Measurements from ENCODE around the gene EFCAB9.
"Not testable (repeated sequence)": the region's sequence is repeated elsewhere in the genome, so short reads cannot be mapped to it uniquely, and the experiment has no call there.

Gene EFCAB9

GRCh38 chr5:172150514-172151425 is 43.2 kb upstream of the EFCAB9 start:
- H2AFZ ChIP-seq = no peak overlapping the region

GRCh38 chr5:172151661-172152210 is 42.2 kb upstream of the EFCAB9 start:
- no peaks in the 10 kb centered on the region for H3K27me3 ChIP-seq (ENCODE audit: control insufficient read depth, insufficient read depth, low read length)
- H3K36me3 ChIP-seq (ENCODE audit: control insufficient read depth, insufficient read depth, low read length) = no peaks in the 10 kb centered on the region
- H3K4me2 ChIP-seq (ENCODE audit: low read length) = no peak overlapping the region
- H2AFZ ChIP-seq = no peak overlapping the region
- H3K79me2 ChIP-seq = no peaks in the 10 kb centered on the region
- H3K4me1 ChIP-seq = no peaks in the 10 kb centered on the region
- TF ChIP-seq CTCF (IDR thresholded peaks at IDR 0.05) = no peak
- no peak overlapping the region for H3K9ac ChIP-seq
- no peak overlapping the region for H3K4me3 ChIP-seq (ENCODE audit: low read depth, low read length)
- H3K27ac ChIP-seq = no peak overlapping the region
- no peaks in the 10 kb centered on the region for H3K9me3 ChIP-seq (ENCODE audit: control insufficient read depth, low read length)

More at GRCh38 chr5:172150514-172151425, 43.2 kb upstream of the EFCAB9 start:
- no peak overlapping the region for H3K4me2 ChIP-seq (ENCODE audit: low read length)
- H3K4me1 ChIP-seq = no peaks in the 10 kb centered on the region
- H3K9ac ChIP-seq = no peak overlapping the region
- no peaks in the 10 kb centered on the region for H3K27me3 ChIP-seq (ENCODE audit: control insufficient read depth, insufficient read depth, low read length)
- no peak for TF ChIP-seq CTCF (IDR thresholded peaks at IDR 0.05)
- H3K79me2 ChIP-seq = no peaks in the 10 kb centered on the region
- no peaks in the 10 kb centered on the region for H3K9me3 ChIP-seq (ENCODE audit: control insufficient read depth, low read length)
- H3K4me3 ChIP-seq (ENCODE audit: low read depth, low read length) = no peak overlapping the region
- no peak overlapping the region for H3K27ac ChIP-seq
- H3K36me3 ChIP-seq (ENCODE audit: control insufficient read depth, insufficient read depth, low read length) = no peaks in the 10 kb centered on the region

GRCh38 chr5:172153695-172154094 is 40.3 kb upstream of the EFCAB9 start:
- no peak overlapping the region for H2AFZ ChIP-seq
- no peak for TF ChIP-seq CTCF (IDR thresholded peaks at IDR 0.05)
- no peak overlapping the region for H3K27ac ChIP-seq
- H3K9ac ChIP-seq = no peak overlapping the region
- H3K27me3 ChIP-seq (ENCODE audit: control insufficient read depth, insufficient read depth, low read length) = no peaks in the 10 kb centered on the region
- no peaks in the 10 kb centered on the region for H3K79me2 ChIP-seq
- H3K4me1 ChIP-seq = no peaks in the 10 kb centered on the region
- H3K36me3 ChIP-seq (ENCODE audit: control insufficient read depth, insufficient read depth, low read length) = no peaks in the 10 kb centered on the region
- H3K4me2 ChIP-seq (ENCODE audit: low read length) = no peak overlapping the region
- H3K9me3 ChIP-seq (ENCODE audit: control insufficient read depth, low read length) = no peaks in the 10 kb centered on the region
- no peak overlapping the region for H3K4me3 ChIP-seq (ENCODE audit: low read depth, low read length)

- not testable (repeated sequence) for H3K9me3 ChIP-seq (ENCODE audit: control insufficient read depth, low read length); H3K9ac ChIP-seq; H3K27ac ChIP-seq; H3K27me3 ChIP-seq (ENCODE audit: control insufficient read depth, insufficient read depth, low read length); H3K36me3 ChIP-seq (ENCODE audit: control insufficient read depth, insufficient read depth, low read length); H3K4me2 ChIP-seq (ENCODE audit: low read length); H3K79me2 ChIP-seq; H3K4me1 ChIP-seq; H3K4me3 ChIP-seq (ENCODE audit: low read depth, low read length); H2AFZ ChIP-seq
These were observed 38.9 kb upstream of the EFCAB9 start for GRCh38 chr5:172155101-172155500.

- Histone ChIP-seq H3K4me3 (ENCODE audit: low read depth, low read length) (no peak overlapping the region), H3K9me3 (ENCODE audit: control insufficient read depth, low read length) (no peaks in the 10 kb centered on the region), H3K27ac (no peak overlapping the region), H3K4me2 (ENCODE audit: low read length) (no peak overlapping the region), H3K27me3 (ENCODE audit: control insufficient read depth, insufficient read depth, low read length) (no peaks in the 10 kb centered on the region), H3K79me2 (no peaks in the 10 kb centered on the region), H3K36me3 (ENCODE audit: control insufficient read depth, insufficient read depth, low read length) (no peaks in the 10 kb centered on the region), H3K4me1 (no peaks in the 10 kb centered on the region), H2AFZ (no peak overlapping the region), H3K9ac (no peak overlapping the region)
- TF ChIP-seq CTCF (IDR thresholded peaks at IDR 0.05) = no peak
These were observed 37.4 kb upstream of the EFCAB9 start for GRCh38 chr5:172156541-172156994.
